ENCODE measurements around the gene FBXL7.

The FBXL7 gene

DNA sequence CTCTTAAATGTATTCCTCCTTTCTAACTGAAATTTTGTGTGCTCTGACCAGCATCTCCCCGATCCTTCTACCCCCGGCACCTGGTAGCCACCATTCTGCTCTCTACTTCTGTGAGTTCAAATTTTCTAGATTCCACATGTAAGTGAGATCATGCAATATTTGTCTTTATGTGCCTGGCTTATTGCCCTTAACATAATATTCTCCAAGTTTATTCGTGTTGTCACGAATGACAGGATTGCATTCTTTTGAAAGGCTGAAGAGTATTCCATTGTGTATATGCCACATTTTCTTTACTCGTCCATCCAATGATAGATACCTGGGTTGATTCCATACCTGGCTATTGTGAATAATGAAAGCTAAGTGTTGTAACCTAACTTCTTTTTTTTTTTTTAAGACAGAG, 29.0 kb downstream of the FBXL7 start:
- Histone ChIP-seq H3K27me3 (ENCODE audit: insufficient read depth, low read length, poor library complexity) (no peaks in the 10 kb centered on the region), H3K4me2 (ENCODE audit: insufficient read depth, low read length) (no peak overlapping the region), H3K79me2 (ENCODE audit: insufficient read depth, low read length) (peaks cover 4% of the 10 kb centered on the region; the same call in 1 of the 2 replicates), H3K36me3 (ENCODE audit: insufficient read depth, low read length) (peaks cover 4% of the 10 kb centered on the region; the same call in 1 of the 2 replicates), H2AFZ (ENCODE audit: low read depth, low read length) (no peak overlapping the region), H3K4me3 (ENCODE audit: low read depth in 1 of 2, low read length in 2 of 2) (no peak overlapping the region), H4K20me1 (ENCODE audit: insufficient read depth, low read length) (no peaks in the 10 kb centered on the region), H3K4me1 (ENCODE audit: insufficient read depth, low read length) (no peaks in the 10 kb centered on the region), H3K9ac (ENCODE audit: low read depth, low read length) (no peak overlapping the region), H3K9me3 (ENCODE audit: insufficient read depth, low read length, severe bottlenecking) (no peaks in the 10 kb centered on the region), H3K27ac (ENCODE audit: low read length) (no peak overlapping the region)
- ATAC-seq (ENCODE audit: insufficient read depth, low read depth), result no peak
- TF ChIP-seq CTCF (IDR thresholded peaks at IDR 0.05; ENCODE audit: borderline replicate concordance, extremely low read depth, low read length, poor library complexity, severe bottlenecking) (no peak), EZH2 (IDR thresholded peaks at IDR 0.05; ENCODE audit: borderline replicate concordance, low read depth, low read length, severe bottlenecking) (no peak)
- DNase-seq, result no peak

GRCh38 chr5:15529821-15530220, 29.8 kb downstream of the FBXL7 start:
- ATAC-seq (ENCODE audit: insufficient read depth, low read depth) (no peak), DNase-seq (no peak)
- peaks cover 1% of the 10 kb centered on the region; the same call in 1 of the 2 replicates for H3K36me3 ChIP-seq (ENCODE audit: insufficient read depth, low read length)
- no peak overlapping the region for H3K27ac ChIP-seq (ENCODE audit: low read length)
- no peaks in the 10 kb centered on the region for H3K4me1 ChIP-seq (ENCODE audit: insufficient read depth, low read length)
- no peak overlapping the region for H3K9ac ChIP-seq (ENCODE audit: low read depth, low read length)
- no peaks in the 10 kb centered on the region for H3K27me3 ChIP-seq (ENCODE audit: insufficient read depth, low read length, poor library complexity)
- H4K20me1 ChIP-seq (ENCODE audit: insufficient read depth, low read length), result no peaks in the 10 kb centered on the region
- TF ChIP-seq CTCF (IDR thresholded peaks at IDR 0.05; ENCODE audit: borderline replicate concordance, extremely low read depth, low read length, poor library complexity, severe bottlenecking) (no peak), EZH2 (IDR thresholded peaks at IDR 0.05; ENCODE audit: borderline replicate concordance, low read depth, low read length, severe bottlenecking) (no peak)
- H2AFZ ChIP-seq (ENCODE audit: low read depth, low read length), result no peak overlapping the region
- H3K9me3 ChIP-seq (ENCODE audit: insufficient read depth, low read length, severe bottlenecking), result peaks cover 3% of the 10 kb centered on the region
- H3K79me2 ChIP-seq (ENCODE audit: insufficient read depth, low read length), result peaks cover 2% of the 10 kb centered on the region; the same call in 1 of the 2 replicates
- no peak overlapping the region for H3K4me3 ChIP-seq (ENCODE audit: low read depth in 1 of 2, low read length in 2 of 2)
- no peak overlapping the region for H3K4me2 ChIP-seq (ENCODE audit: insufficient read depth, low read length)

- ATAC-seq (ENCODE audit: insufficient read depth, low read depth) (no peak), DNase-seq (no peak)
- Histone ChIP-seq H2AFZ (ENCODE audit: low read depth, low read length) (no peak overlapping the region), H3K9me3 (ENCODE audit: insufficient read depth, low read length, severe bottlenecking) (peaks cover 13% of the 10 kb centered on the region), H3K4me1 (ENCODE audit: insufficient read depth, low read length) (no peaks in the 10 kb centered on the region), H3K36me3 (ENCODE audit: insufficient read depth, low read length) (no peaks in the 10 kb centered on the region), H3K4me3 (ENCODE audit: low read depth in 1 of 2, low read length in 2 of 2) (no peak overlapping the region), H3K9ac (ENCODE audit: low read depth, low read length) (no peak overlapping the region), H3K79me2 (ENCODE audit: insufficient read depth, low read length) (peaks cover 9% of the 10 kb centered on the region; the same call in 1 of the 2 replicates), H4K20me1 (ENCODE audit: insufficient read depth, low read length) (no peaks in the 10 kb centered on the region), H3K27ac (ENCODE audit: low read length) (no peak overlapping the region), H3K4me2 (ENCODE audit: insufficient read depth, low read length) (no peak overlapping the region), H3K27me3 (ENCODE audit: insufficient read depth, low read length, poor library complexity) (no peaks in the 10 kb centered on the region)
- TF ChIP-seq EZH2 (IDR thresholded peaks at IDR 0.05; ENCODE audit: borderline replicate concordance, low read depth, low read length, severe bottlenecking) (no peak), CTCF (IDR thresholded peaks at IDR 0.05; ENCODE audit: borderline replicate concordance, extremely low read depth, low read length, poor library complexity, severe bottlenecking) (no peak)
These were observed 33.3 kb downstream of the FBXL7 start for GRCh38 chr5:15533129-15533893.

Measured in DND-41 (cell line).